Raji (cell line): ENCODE data around the gene C7orf33.

Experiments
- POLR2A ChIP-seq: IDR thresholded peaks from 2 replicates; pipeline ENCODE4 v1.6.1; 2011; ENCODE audit warnings: low read depth, low read length, control low read depth; ENCODE audit not compliant: insufficient read depth

C7orf33 gene

GRCh38 chr7:148657929-148658328 lies 67.4 kb downstream of the C7orf33 start:
- no peak for TF ChIP-seq POLR2A

- no peak for TF ChIP-seq POLR2A
Measured at GRCh38 chr7:148661471-148661870, 70.9 kb downstream of the C7orf33 start.

GRCh38 chr7:148662646-148663045 lies 72.1 kb downstream of the C7orf33 start:
- no peak for TF ChIP-seq POLR2A

- TF ChIP-seq POLR2A, result no peak
Measured at GRCh38 chr7:148664324-148664723, 73.8 kb downstream of the C7orf33 start.

GRCh38 chr7:148665221-148665620 lies 74.7 kb downstream of the C7orf33 start:
- no peak for TF ChIP-seq POLR2A
